GM06990 (cell line): Measurements from ENCODE around the gene FBRS.
A peak's percentile ranks its signal among the peaks of the same experiment; 100 is the strongest.

Experiments
- DNase-seq: peaks from one replicate; pipeline ENCODE4 v3.0.0-alpha.2; 2011; ENCODE audit not compliant: insufficient read length; ENCODE audit errors: extremely low read depth
- H3K27me3 ChIP-seq: replicated peaks from 2 replicates; pipeline ENCODE4 v1.6.0; 2011; ENCODE audit warnings: low read length; ENCODE audit not compliant: control insufficient read depth, insufficient read depth
- H3K36me3 ChIP-seq: 2 replicates; pipeline ENCODE4 v1.5.1; 2011; ENCODE audit warnings: low read length; ENCODE audit not compliant: control insufficient read depth, insufficient read depth
- H3K4me3 ChIP-seq: replicated peaks from 2 replicates; pipeline ENCODE4 v1.5.1; 2011; ENCODE audit warnings: low read depth, mild to moderate bottlenecking, control low read depth, low read length
- TF ChIP-seq, protein P1 (sequence below): IDR thresholded peaks from 2 replicates; pipeline ENCODE4 v1.5.1; 2011; ENCODE audit warnings: low read length, control low read depth, mild to moderate bottlenecking, inconsistent platforms; ENCODE audit not compliant: insufficient read depth, poor library complexity, severe bottlenecking

The FBRS gene

DNA sequence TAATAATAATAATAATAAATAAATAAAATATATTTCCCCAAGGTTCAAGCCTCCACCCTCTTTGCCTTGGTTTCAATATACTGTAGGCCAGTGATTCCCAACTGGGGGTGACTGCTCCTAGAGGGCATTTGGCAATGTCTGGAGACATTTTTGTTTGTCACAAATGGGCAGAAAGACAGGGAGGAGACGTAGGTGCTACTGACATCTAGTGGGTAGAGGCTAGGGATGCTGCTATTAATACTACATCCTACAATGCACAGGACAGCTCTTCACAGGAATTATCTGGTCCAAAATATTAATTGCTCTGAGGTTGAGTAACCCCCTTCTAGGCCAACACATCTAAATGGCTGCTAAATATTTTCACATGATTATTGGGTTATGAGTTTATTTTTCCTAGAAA is 20.3 kb upstream of the FBRS start:
- Histone ChIP-seq H3K4me3 (no peak overlapping the region), H3K36me3 (no peaks in the 10 kb centered on the region), H3K27me3 (no peaks in the 10 kb centered on the region)
- TF ChIP-seq, protein P1, sequence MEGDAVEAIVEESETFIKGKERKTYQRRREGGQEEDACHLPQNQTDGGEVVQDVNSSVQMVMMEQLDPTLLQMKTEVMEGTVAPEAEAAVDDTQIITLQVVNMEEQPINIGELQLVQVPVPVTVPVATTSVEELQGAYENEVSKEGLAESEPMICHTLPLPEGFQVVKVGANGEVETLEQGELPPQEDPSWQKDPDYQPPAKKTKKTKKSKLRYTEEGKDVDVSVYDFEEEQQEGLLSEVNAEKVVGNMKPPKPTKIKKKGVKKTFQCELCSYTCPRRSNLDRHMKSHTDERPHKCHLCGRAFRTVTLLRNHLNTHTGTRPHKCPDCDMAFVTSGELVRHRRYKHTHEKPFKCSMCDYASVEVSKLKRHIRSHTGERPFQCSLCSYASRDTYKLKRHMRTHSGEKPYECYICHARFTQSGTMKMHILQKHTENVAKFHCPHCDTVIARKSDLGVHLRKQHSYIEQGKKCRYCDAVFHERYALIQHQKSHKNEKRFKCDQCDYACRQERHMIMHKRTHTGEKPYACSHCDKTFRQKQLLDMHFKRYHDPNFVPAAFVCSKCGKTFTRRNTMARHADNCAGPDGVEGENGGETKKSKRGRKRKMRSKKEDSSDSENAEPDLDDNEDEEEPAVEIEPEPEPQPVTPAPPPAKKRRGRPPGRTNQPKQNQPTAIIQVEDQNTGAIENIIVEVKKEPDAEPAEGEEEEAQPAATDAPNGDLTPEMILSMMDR = peak; percentile 56
- DNase-seq = no peak

DNA sequence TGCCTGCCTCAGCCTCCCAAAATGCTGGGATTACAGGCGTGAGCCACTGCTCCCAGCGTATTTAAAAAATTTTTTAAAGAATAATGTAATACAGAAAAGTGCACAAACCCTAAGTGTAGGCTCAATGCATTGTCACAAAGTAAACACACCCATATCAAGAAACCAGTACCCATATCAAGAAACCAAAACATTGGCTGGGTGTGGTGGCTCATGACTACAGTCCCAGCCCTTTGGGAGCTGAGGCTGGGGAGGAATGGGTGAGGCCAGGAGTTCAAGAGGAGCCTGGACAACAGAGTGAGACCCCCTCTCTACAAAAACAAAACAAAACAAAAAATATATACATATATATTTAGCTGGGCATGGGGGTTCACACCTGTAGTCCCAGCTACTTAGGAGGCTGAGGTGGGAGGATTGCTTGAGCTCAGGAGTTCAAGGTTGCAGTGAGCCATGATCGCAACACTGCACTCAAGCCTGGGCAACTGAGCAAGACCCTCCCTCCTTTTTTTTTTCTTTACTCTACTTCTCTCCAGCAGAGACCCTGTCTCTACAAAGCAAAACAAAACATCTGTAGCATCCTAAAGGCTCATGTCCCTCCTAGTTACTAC is 16.8 kb upstream of the FBRS start:
- no peak for DNase-seq
- H3K36me3 ChIP-seq = no peaks in the 10 kb centered on the region
- H3K4me3 ChIP-seq = no peak overlapping the region
- TF ChIP-seq, protein P1 = no peak
- H3K27me3 ChIP-seq = no peaks in the 10 kb centered on the region

DNA sequence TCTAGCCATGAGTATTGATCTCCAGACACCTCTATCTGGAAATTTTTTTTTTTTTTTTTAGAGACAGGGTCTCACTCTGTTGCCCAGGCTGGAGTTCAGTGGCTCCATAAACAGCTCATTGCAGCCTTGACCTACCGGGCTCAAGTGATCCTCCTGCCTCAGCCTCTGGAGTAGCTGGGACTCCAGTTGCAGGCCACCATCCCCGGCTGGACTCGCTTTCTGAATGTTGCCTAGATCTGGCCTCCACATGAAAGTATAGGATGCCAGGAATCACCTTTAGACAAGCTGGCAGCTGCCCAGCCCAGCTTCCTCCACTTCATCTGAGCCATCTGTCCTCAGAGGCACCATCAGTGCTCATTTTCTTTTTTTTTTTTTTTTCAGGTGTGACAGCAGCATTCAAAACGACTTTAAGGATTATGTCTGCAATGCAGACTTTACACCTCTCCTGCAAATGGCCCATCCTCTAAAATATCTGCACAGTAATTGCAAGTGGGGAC is 13.8 kb upstream of the FBRS start:
- Histone ChIP-seq H3K27me3 (no peaks in the 10 kb centered on the region), H3K36me3 (no peaks in the 10 kb centered on the region), H3K4me3 (no peak overlapping the region)
- DNase-seq = no peak
- TF ChIP-seq, protein P1 = no peak

DNA sequence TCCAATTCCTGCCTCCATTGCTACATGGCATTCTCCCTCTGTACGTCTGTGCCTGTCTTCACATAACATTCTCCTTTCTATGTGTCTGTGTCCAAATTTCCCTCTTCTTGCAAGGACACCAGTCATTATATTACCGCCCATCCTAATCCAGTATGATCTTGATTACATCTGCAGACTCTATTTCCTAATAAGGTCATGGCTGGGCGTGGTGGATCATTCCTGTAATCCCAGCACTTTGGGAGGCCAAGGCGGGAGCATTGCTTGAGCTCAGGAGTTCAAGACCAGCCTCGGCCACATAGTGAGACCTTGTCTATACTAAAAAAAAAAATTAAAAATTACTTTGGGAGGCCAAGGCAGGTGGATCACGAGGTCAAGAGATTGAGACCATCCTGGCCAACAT is 12.5 kb upstream of the FBRS start:
- H3K4me3 ChIP-seq = no peak overlapping the region
- TF ChIP-seq, protein P1 = no peak
- no peak for DNase-seq
- no peaks in the 10 kb centered on the region for H3K36me3 ChIP-seq
- no peaks in the 10 kb centered on the region for H3K27me3 ChIP-seq

DNA sequence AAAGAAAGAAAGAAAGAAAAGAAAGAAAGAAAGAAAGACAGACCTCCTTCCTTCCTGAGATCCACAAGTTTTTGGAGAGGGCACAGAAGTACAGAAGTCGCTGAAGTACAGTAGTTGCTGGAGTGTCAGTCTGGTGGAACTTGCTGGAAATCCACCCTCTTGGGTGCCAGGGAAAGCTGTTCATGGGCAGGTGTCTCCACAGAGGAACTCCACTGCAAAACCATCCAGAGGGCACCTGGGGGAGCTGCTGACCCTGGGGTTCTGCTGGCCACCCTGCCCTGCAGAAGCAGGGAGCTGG is 11.0 kb upstream of the FBRS start:
- DNase-seq = no peak

More for the DNA sequence above, 11.0 kb upstream of the FBRS start:
- H3K4me3 ChIP-seq = no peak overlapping the region
- H3K27me3 ChIP-seq = no peaks in the 10 kb centered on the region
- TF ChIP-seq, protein P1 = no peak
- no peaks in the 10 kb centered on the region for H3K36me3 ChIP-seq
